T-helper 1 cell treated with Interleukin-12 subunit alpha and Interleukin-12 subunit beta and Interleukin-4 antibody, amounts not matched to agents 30 μg/mL and 1 μg/mL, for 36 hours (primary cell): ENCODE results near the gene NEU1.
"Not testable (repeated sequence)": the region's sequence is repeated elsewhere in the genome, so short reads cannot be mapped to it uniquely, and the experiment has no call there.

Experiments used
- H3K27ac Mint-ChIP-seq: one replicate; pipeline ENCODE4 v1.8.0; 2021; ENCODE audit warnings: mild to moderate bottlenecking, mixed read lengths
- H3K27me3 Mint-ChIP-seq: one replicate; pipeline ENCODE4 v1.8.0; 2021; ENCODE audit warnings: low read depth, mixed read lengths
- H3K36me3 Mint-ChIP-seq: one replicate; pipeline ENCODE4 v1.8.0; 2021; ENCODE audit warnings: low read depth, mixed read lengths
- H3K4me1 Mint-ChIP-seq: one replicate; pipeline ENCODE4 v1.8.0; 2021; ENCODE audit warnings: low read depth, mixed read lengths
- H3K4me3 Mint-ChIP-seq: one replicate; pipeline ENCODE4 v1.8.0; 2021; ENCODE audit warnings: mild to moderate bottlenecking, moderate library complexity, mixed read lengths
- H3K9me3 Mint-ChIP-seq: one replicate; pipeline ENCODE4 v1.8.0; 2021; ENCODE audit warnings: mixed read lengths

The NEU1 gene

DNA sequence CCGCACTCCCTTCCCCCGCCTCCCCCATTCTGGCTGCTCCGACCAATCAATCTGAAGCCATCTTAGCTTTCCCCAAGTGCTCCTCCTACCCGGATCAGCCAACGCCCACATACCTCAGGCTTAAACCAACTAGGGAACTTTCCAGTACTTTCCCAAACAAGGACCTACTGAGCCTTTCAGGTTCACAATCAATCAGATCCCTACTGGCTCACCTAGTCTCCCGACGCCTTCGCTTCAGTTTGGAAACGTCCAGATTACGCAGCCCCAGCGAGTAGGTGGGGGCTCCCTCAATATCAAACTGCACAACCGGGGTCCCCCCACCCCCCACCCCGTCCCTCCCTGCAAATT lies 48.0 kb downstream of the NEU1 start:
- Mint-ChIP-seq H3K4me1 (peaks cover 35% of the 10 kb centered on the region), H3K27me3 (no peaks in the 10 kb centered on the region), H3K9me3 (no peaks in the 10 kb centered on the region), H3K27ac (peak overlapping the region; percentile 88), H3K4me3 (peak overlapping the region; percentile 90), H3K36me3 (peaks cover 26% of the 10 kb centered on the region)

DNA sequence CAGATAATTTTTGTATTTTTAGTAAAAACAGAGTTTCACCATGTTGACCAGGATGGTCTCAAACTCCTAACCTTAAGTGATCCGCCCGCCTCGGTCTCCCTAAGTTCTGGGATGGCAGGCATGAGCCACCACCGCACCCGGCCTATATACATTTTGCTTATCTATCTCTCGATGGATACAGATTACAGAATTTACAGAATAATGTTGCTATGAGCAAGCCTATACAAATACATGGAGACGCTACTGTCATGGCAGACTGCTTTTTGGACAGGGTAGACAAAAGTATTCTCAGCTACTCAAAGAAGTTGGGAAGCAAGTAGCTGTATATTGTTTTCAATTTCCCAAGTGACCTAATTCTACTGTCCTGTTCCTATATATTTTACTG lies 49.2 kb downstream of the NEU1 start:
- Mint-ChIP-seq H3K4me3 (peak overlapping the region; percentile 90), H3K9me3 (no peaks in the 10 kb centered on the region), H3K27ac (peak overlapping the region; percentile 87), H3K36me3 (peaks cover 26% of the 10 kb centered on the region), H3K27me3 (no peaks in the 10 kb centered on the region), H3K4me1 (peaks cover 34% of the 10 kb centered on the region)

DNA sequence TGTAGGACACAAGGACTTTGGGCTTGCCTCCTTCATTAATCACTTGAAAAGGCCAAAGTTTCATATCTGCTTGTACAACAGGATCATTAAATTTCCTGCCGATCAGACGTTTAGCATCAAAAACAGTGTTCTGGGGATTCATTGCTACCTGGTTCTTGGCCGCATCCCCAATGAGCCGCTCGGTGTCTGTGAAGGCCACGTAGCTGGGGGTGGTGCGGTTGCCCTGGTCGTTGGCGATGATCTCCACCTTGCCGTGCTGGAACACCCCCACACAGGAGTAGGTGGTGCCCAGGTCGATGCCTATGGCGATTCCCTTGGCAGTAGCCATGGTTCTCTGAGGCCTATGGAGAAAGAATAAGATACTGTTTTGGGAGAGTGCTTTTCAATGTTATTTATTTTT lies 51.0 kb downstream of the NEU1 start:
- no peaks in the 10 kb centered on the region for H3K9me3 Mint-ChIP-seq
- no peak overlapping the region for H3K27ac Mint-ChIP-seq
- H3K27me3 Mint-ChIP-seq = no peaks in the 10 kb centered on the region

DNA sequence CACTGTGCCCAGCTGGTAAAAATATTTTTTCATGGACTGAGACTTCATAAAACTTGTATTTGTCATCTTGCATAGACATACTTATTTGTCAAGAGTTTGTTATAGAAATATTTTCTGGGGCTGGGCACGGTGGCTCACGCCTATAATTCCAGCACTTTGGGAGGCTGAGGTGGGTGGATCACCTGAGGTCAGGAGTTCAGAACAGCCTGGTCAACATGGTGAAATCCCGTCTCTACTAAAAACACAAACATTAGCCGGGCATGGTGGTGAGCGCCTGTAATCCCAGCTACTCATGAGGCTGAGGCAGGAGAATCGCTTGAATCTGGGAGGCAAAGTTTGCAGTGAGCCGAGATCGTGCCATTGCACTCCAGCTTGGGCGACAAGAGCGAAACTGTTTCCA lies 54.0 kb downstream of the NEU1 start:
- not testable (repeated sequence) for H3K9me3 Mint-ChIP-seq, H3K27ac Mint-ChIP-seq, H3K27me3 Mint-ChIP-seq, H3K4me3 Mint-ChIP-seq
- peaks cover 29% of the 10 kb centered on the region for H3K4me1 Mint-ChIP-seq
- peaks cover 25% of the 10 kb centered on the region for H3K36me3 Mint-ChIP-seq

More for the DNA sequence above, 51.0 kb downstream of the NEU1 start:
- Mint-ChIP-seq H3K4me3 (no peak overlapping the region), H3K4me1 (peaks cover 27% of the 10 kb centered on the region), H3K36me3 (peaks cover 18% of the 10 kb centered on the region)
